NCI-H1105 treated with DMSO at 0.1 percent for 48 hours (cell line): ENCODE data around the gene HINT2.

Experiments used
- DNase-seq: peaks from one replicate; lab custom pipeline; 2025; lab: John Stamatoyannopoulos, UW

Gene HINT2

DNA sequence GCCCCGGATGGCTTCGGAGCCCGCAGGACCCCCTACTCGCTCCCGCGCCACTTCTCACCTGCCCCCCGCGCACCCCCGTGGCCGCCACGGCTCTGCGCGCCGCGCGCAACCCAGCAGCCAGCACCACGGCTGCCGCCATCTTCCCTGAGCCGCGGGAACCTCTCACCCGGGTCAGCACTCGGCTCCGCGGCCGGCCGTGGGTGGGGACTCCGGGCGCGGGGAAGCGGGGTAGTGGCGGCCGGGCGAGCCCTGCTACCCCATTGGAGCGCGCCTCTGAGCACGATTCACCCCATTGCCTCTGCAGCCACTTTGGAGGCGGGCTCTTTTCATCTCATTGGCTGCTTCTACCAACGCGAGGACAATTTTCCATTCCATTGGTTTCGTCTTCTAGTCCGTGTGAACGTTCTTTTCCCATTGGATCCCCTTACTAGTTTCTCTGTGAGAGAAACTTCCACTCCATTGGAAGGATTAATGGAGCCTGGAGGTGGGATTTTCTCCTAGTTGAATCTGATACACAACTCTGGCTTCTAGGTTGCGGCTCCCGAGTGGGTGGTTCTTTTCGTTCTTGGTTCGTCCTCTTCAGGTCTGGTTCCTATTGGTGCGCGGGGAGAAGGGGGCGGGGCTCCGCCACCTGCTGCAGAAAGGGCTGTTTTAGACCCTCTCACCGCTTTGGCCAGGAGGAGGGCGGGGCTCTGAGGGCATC, at the start of gene HINT2:
HINT2 (minus strand) TSS at position 202 of the 703 bp plus-strand sequence; CDS start at position 139, 63 bp downstream.
- peak; percentile 98 for DNase-seq

DNA sequence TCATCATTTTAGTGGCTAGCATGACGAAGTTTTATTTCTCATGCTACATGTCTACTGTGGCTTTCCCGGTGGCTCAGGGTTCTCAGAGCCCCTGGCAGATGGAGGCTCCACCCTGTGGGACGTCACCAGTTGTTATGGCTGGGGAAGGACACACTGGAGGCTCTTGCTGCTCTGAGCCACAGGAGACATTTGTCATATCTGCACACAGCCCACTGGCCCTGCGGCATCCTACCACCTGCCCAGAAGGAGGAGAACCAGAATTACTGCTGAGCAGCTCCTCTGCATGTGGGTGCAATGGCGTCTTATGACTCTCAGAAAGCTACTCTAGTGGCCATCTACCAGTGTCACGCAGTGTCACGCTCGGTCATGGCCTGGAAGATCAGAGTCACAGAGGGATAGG, 48.7 kb upstream of the HINT2 start:
- no peak for DNase-seq

DNA sequence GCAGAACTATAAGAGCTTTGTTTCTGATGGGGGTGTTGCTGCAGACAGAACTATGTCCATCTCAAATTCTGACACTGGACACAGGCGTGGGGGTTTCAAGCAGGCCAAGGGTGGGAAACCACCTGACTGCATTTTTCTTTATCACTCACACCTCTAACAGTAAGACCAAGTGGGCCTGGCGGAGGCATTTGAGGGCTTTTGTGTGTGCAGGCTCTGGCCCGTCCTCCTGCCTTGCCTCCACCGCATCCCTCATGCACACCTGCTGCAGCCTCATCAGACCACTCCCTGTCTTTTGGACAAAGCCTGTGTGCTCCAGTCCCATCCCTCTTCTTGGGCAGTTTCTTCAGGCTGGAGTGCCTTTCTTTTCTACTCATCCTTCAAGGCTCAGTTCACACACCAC, 47.5 kb upstream of the HINT2 start:
- no peak for DNase-seq

DNA sequence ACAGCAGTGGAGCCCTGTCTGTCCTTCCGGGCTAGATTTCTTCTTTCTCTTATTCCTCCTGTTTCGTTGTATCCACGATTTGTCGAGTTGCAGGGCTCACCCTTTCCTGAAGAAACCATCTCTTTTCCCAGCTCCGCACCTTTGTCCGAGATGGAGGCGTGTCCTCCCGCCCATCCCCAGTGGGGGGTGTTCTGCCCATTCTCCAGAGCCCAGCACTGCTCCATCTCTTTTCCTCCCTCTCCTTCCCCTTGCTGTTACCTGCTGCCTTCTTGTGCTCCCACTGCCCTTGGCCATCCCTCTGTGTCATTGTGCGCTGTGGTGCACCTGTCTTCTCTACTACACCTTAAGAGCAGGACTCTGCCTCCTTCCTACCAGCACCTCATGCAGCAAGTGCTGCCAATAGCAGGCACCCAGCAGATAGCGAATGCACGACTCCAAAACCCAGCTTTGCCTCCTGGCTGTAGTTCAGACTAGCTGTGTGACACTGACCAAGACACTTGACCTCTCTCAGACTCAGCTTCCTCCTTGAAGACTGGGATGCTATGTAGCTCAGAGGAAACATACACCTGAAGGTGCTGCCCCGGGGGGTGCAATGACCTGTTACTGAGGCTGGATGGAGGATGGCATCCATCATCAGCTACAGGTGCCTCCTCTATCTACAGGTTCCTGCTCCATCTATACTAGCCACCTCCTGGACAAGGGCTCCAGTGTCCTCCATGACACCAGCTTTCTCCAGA, 46.5 kb upstream of the HINT2 start:
- DNase-seq: no peak

DNA sequence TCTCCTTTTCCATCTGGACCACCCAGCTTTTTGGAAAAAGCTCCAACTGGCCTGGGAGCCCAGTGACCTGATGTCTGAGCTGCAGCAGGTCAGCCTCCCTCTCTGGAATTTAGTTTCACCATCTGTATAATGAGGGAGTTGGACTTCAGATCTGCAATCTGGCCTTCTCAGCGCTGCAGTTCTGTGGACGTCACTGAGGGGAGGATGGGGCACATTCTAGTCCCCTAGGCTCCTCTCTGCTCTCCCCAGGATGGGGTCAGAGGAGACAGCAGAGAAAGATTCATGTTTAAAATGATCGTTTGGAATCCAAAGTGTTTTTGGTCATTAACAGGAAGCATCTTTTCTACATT, 45.1 kb upstream of the HINT2 start:
- no peak for DNase-seq

DNA sequence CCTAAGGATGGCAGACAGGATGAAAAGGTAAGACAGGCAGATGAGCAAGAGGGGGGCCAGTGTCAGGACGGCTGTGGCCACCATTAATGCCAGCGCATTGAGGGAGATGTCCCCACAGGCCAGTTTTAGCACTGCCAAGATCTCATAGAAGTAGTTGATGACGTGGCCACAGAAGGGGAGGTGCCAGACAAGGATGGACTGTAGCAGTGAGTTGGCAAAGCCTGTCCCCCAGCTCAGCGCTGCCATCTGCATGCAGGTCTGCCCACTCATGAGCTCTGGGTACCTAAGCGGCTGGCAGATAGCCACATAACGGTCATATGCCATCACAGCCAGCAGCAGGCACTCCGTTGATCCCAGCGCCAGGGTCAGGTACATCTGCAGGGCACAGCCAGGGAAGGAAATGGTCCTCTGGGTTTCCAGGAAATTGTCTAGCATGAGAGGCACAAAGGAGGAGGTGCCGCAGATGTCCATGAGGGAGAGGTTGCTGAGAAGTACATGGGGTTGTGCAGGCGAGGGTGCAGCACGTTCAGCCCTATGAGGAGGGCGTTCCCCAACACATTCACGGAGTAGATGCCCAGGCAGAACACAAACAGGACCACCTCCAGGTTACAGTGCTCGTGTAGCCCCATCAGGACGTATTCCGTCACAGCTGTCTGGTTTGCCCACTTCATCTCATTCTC, 44.6 kb upstream of the HINT2 start:
- peak; percentile 62 for DNase-seq

DNA sequence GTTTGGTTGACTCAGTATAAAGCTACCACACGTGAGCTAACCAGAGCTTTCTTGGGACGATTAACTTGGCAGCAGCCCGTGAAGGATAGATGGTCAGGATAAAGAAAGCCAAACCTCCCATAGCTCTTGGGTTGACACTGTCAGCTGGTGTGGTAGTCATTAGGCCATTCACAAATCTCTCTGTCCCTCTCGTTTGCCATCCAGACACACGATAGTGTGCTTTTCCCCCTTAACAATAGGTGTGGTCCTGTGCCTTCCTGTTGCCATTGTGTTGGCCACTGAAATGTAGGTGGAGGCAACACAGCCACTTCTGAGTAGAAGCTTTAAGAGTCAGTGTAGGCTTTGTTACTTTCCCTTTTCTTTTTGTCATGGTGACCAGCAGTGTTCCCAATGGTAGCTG, 43.6 kb upstream of the HINT2 start:
- DNase-seq: no peak

DNA sequence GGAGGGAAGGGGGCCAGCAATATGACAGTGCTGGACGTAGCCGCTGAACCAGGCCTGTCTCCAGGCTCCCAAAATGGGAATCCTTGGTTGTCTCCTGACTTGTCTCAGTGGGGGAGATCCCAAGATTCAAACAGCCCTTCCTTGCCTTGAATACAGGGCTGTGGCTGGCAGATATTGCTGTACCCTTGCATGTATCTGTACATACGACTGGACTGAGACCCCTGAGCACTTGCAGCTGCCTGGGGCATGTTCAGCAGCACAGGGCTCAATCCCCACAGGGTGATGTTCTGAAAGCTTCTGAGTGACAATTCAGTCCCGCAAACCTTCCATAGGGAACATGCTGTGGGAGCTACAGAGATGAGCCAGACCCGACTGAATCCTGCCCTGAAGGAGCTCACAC, 42.0 kb upstream of the HINT2 start:
- DNase-seq: no peak

DNA sequence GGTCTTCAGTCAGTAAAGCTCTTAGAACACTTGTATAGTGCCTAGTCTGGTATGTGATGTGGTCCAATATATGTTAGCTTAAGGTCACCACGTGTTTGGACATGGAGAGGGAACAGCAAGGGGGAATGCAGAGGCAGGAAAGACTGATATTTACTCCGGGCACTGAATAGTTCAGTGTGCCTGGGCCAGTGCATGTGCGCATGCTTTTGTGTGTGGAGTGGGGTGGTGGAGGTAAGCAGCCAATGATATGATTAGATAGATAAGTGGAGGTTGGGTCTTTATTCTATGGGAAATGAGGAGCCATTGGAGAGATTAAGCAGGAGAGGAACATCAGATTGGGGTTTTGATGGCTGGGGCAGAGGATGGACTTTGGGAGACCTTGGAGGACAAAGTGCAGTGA, 41.4 kb upstream of the HINT2 start:
- no peak for DNase-seq

DNA sequence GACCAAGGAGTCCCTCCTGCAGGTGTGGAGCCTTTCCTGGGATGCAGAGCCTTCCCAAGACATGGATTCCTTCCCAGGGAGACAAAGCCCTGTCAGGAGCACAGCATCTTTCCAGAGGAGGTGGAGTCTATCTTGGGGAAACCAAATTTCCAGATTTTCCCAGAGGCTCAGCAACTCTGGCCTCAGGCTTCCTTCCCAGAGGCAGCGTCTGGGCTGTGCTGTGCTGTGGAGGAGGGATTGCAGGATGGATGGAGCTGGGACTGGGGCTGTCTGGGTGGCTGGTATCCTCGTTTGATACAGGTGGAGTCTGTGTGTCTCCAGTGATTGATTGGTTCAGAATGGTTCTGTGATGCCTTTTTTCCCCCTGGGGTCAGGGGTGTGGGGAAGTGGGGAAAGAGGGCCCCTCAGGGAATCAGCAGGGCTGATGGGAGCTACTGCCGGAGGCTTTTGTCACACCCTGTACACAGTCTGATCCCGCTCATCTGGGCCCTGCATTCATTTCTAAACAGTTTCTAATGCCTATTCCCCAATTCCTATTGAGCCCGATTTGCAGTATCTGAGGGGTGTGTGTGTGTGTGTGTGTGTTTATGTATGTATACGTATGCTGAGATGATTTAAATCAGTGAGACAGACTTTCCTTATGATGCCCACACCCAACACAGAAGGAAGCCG, 39.4 kb upstream of the HINT2 start:
- no peak for DNase-seq

DNA sequence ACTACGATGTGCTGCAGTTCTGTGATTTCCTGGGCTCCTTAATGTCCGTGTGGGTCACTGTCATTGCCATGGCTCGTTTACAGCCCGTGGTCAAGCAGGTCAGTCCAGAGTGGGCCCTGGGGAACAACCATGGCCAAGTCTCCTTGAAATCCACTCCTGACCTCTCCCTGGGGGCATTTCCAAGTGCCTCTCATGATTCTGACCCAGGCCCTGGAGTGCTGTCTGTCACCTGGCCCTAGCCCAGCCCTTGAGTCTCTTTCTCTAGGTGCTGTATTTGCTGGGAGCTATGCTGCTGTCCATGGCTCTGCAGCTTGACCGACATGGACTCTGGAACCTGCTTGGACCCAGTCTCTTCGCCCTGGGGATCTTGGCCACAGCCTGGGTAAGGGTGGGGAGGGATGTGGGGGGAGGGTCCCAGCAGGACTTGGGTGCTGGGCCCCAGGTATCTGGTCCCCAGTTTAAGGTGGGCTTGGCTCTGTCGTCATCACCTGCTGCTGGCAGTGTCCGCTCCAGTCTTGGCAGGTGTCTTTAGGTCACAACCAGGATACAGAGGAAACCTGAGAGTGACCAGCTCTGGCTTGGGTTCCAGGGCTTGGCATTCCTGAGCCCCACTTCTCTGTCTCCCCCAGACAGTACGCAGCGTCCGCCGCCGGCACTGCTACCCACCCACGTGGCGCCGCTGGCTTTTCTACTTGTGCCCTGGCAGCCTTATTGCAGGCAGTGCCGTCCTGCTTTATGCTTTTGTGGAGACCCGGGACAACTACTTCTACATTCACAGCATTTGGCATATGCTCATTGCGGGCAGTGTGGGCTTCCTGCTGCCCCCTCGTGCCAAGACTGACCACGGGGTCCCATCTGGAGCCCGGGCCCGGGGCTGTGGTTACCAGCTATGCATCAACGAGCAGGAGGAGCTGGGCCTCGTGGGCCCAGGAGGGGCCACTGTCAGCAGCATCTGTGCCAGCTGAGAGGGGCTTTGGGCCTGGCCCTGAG, 38.3 kb upstream of the HINT2 start:
- DNase-seq: no peak

DNA sequence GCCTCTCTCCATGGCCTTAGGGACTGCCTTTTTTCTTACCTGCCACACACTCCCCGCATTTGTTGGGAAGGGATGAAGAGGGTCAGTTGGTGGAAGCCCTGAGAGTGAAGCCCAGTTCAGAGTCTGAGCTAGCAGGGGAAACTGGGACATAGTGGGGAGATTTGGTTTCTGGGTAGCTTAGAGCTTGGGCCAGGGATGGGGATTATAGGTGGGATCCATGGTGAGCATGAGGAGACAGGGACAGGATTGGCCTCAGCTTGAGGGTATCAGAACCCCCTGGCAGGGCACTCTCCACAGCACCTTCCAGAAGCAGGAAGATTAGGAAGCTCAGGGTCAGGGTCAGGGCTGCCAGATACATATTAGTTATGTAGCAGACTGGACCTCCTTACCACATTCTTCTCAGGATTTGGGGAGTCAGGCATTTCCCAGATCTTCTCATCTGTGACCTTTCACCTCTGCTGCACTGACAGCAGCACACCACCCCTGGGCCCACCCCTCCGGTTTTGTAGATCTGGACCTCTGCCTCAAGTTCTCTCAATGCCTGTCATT, 37.5 kb upstream of the HINT2 start:
- no peak for DNase-seq

DNA sequence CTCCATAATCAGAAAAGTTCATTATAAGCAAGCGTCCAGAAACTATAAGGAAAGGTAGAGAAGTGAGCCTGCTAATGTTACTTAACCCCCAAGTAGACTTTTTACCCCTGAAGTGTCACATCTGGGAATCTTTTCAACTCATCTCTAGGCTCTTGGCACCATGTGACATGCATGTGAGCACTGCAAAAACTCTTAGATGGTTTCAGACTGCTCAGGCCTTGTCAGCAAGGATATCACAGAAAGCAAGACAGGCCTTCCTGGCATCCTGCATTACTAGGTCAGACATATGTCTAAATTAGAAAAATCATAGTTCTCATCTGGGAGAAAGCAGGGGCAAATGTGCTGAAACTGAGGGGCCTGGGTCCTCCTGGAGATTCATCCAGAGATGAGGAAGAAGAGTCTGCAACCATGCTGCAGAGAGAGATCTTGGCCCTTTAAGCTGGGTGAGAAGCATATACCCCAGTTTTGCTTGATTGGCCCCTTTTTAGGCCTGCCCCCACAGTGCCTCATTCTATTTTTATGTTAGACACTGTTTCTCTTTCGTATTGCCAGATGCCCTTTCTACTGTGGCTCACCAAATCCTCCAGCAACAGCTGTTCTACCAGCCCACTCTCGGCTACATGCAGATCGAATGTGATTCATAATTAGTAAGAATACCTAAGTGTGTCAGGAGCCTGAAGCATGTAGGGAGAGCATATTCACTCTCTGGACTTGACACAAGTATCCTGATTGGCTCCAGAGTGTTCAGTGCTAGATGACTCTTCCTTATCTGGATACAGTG, 33.1 kb upstream of the HINT2 start:
- no peak for DNase-seq

DNA sequence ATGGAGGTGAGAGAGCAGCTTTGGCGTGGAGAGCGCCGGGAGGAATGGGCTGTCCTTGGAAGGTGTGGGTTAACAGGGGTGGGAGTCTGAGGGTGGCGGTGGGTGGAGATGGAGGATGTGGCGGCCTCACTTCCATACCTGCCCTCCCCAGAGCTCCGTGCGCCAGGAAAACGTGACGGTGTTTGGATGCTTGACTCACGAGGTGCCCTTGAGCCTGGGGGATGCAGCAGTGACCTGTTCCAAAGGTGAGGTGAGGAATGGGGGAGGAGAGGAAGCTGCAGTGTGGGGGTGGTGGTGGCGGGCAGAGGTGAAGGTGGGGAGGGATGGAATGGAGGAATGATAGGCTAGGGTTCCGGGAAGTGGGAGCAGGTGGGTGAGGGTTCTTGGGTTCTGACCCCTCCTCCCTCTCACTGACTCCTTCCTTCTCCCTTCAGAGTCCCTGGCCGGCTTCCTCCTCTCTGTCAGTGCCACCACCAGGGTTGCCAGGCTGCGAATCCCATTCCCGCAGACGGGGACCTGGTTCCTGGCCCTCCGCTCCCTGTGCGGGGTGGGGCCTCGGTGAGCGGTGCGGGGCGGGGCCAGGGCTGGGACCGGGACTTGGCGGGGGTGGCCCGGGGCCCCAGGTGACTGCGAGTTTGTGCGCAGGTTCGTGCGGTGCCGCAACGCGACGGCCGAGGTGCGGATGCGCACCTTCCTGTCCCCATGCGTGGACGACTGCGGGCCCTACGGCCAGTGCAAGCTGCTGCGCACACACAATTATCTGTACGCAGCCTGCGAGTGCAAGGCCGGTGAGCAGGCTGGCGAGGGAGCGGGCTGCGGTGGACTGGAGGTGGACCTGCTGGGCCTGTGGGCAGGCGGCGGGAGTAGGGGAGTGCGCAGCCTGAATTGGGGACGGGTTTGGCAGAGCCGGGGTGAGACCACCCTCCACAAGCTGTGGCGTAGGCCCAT, 31.3 kb upstream of the HINT2 start:
- no peak for DNase-seq

DNA sequence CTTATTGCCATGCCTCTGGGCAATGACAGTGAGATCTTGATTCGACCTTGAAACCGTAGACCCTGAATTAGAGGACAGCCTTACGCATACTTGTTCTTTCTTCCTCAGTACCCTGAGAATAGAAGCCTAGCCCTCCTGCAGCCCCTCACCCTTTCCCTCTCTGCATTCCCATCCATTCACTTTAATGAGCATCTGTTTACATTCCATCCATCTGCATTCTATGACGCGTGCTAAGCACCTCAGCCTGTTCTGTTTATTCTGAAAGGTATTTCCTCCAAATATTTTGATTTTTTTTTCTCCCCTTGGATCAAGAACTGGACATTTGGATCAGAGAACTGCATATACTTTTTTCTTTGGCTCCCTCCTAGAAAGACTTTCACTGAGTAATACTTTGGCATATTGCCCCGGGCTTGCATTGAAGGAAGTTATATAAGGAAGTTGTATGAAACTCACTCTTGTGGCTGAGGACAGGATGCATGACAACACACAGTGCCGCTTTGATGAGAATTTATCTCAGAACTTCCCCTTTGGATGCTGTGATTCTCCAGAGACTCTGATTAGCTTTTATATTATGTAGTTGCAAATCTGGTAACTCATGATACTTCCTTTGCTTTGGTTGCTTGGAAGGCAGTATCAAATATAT, 29.9 kb upstream of the HINT2 start:
- no peak for DNase-seq

DNA sequence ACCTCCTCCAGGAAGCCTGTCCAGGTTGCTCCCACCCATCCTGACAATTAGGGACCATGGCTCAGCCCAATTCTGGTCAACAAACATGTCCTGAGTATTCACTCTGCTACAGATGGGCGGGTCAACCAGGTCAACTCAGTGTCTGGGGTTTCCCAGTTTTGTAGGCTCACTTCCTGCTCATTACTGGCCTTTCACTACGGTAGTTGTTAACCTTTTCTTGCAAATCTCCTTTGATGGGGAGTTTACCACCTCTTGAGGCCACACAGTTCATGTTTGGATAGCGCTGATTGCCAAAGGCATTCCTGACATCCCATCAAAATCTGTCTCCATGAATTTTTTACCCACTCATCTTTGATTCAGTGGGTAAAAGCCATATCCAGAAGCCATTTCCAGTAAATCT, 28.0 kb upstream of the HINT2 start:
- no peak for DNase-seq

DNA sequence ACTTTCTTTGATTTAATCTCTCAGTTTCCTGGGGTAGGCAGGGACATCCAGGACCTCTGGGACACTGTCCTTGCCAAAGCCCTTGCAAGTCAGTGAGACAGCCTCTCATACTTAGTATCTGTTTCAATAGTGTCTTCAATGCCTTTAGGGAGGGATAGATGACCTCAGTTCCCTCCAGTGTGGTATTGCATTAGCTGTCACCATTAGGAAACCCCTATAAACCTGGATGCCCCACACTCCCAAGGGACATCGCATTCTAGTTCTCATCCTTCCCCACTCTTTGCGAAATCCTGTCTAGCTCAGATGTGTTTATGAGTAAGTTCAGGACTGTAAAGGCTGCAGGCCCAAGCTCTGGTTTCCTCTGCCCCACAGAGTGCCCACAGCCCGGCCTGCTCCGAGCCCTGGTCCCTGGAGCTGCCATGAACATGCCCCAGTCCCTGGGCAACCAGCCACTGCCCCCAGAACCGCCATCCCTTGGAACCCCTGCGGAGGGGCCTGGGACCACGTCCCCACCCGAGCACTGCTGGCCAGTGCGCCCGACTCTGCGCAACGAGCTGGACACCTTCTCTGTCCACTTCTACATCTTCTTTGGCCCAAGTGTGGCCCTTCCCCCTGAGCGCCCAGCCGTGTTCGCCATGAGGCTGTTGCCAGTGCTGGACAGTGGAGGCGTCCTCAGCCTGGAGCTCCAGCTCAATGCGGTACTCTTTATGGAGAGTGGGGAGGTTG, 27.3 kb upstream of the HINT2 start:
- no peak for DNase-seq

DNA sequence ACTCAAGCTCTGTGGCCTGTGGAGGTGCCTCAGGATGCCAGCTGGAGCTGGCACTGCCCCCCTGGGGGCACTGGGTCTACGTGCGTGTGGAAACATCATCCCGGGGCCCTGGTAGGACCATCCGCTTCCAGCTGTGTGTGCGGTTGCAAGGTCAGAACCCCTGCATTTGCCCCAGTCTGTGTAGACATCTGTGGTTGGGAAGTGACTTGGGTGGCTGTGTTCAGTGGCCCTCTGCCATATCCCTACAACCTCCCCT, 26.7 kb upstream of the HINT2 start:
- DNase-seq: no peak
